ENCODE results near the gene RIPOR3.

GRCh38 chr20:50649590-50649989 is 41.8 kb downstream of the RIPOR3 start:
- TF ChIP-seq MXI1 (IDR thresholded peaks at IDR 0.05; ENCODE audit: low read depth, low read length) (no peak), RAD21 (IDR thresholded peaks at IDR 0.05; ENCODE audit: low read length) (no peak), CTCF (IDR thresholded peaks at IDR 0.05) (no peak), RFX5 (IDR thresholded peaks at IDR 0.05; ENCODE audit: low read length) (no peak), USF1 (IDR thresholded peaks at IDR 0.05; ENCODE audit: borderline replicate concordance, low read depth) (no peak), POLR2AphosphoS5 (IDR thresholded peaks at IDR 0.05; ENCODE audit: low read depth, low read length) (no peak), TEAD4 (IDR thresholded peaks at IDR 0.05; ENCODE audit: borderline replicate concordance, insufficient read depth) (no peak)
- TF ChIP-seq, protein P1, sequence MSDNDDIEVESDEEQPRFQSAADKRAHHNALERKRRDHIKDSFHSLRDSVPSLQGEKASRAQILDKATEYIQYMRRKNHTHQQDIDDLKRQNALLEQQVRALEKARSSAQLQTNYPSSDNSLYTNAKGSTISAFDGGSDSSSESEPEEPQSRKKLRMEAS (IDR thresholded peaks at IDR 0.05; ENCODE audit: low read depth) = no peak

All from SK-N-SH (cell line).